GM21619 (cell line): ENCODE data around the gene LOXL1.
"Not testable (repeated sequence)": the region's sequence is repeated elsewhere in the genome, so short reads cannot be mapped to it uniquely, and the experiment has no call there.

Experiments
- ATAC-seq: cut with Tn5 transposase; IDR thresholded peaks from one replicate; pipeline ENCODE4 v1.9.1; 2021; ENCODE audit not compliant: unreplicated experiment

LOXL1 gene

GRCh38 chr15:73952171-73952912 lies 26.1 kb downstream of the LOXL1 start:
- no peak for ATAC-seq

- no peak for ATAC-seq
These were observed 26.9 kb downstream of the LOXL1 start for GRCh38 chr15:73952913-73953750.

- ATAC-seq: no peak
These were observed 28.2 kb downstream of the LOXL1 start for GRCh38 chr15:73954188-73955145.

- no peak for ATAC-seq
These were observed 29.1 kb downstream of the LOXL1 start for GRCh38 chr15:73955326-73955725.

DNA sequence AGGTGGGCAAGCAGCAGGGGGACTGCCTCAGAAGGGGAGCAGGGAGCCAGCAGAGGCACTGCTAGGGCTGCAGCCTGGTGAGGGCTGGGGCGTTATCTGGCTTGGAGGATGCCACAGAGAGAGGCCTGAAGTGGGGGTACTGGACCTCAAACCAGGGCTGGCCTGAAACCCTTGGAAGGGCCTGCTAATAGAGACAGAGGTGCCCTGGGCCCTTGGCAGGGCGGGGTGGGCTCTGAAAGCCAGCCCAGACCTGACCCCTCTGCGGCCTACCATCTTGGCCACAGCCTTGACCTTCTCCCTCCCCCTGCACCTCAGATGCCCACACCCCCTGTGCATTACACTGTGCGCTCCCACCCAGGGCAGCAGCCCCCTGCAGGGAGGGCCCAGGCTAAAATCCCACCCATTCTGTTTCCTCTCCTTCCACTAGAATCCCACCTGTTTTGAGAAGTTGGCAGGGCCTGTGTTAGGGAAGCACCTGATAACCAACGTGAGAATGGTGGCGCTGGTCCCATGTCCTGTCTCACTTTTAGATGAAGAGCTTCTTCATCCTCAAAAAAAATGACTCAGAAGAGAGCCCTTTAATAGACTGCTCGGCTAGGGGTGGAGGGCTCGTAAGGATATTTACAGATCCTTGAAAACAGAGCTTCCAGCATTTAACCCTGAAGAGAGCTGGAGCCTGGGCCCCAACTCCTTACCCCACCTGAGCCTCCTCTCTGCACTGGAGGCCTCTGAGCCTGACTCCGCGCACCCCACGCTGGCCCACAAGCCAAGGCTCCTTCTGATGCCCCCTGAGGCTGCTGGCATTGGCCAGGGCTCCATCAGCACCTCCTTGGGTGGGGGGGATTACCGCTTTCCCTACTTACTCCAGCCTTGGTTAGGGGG lies 29.8 kb downstream of the LOXL1 start:
- no peak for ATAC-seq

GRCh38 chr15:73956743-73957135 lies 30.5 kb downstream of the LOXL1 start:
- no peak for ATAC-seq

DNA sequence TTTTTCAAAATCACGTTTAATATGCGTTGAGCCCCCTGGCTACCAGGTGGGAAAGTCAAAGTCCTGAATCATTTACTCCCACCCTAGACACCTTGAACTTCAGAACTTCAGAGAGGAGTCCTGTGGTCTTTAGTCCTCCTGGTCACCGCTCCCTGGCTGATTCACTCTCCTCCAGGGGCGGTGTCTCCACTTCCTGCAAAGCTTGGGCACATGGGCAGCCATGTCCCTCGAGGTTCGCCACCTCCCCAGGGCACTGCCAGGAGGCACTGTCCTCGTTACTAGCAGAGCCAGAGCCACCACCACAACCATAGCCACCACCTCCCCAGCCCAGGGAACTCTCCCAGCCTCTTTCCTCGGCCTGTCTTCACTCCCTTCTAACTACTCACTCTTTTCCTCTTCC lies 31.0 kb downstream of the LOXL1 start:
- ATAC-seq: no peak

GRCh38 chr15:73957785-73958184 lies 31.5 kb downstream of the LOXL1 start:
- no peak for ATAC-seq

DNA sequence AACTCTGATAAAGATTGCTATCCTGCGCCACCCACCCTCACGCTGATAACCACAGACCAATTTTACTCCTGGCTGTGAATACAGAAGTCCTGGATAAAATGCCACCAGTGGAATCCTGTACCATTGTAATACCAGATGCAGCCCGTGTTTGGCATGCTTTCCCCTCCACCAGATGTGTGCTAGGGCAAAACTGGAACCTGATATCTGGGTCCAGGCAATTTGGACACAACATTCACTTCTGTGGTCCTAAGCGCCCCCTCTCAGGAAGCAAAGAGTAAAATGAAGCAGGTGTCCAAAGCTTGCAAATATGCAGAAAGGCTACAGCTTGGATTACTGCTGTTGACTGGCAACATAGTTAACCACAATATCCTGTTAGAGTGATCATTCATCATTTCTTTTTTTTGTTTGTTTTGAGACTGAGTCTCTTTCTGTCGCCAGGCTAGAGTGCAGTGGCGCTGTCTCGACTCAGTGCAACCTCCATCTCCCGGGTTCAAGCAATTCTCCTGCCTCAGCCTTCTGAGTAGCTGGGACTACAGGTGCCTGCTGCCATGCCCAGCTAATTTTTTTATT lies 32.8 kb downstream of the LOXL1 start:
- ATAC-seq: peak; percentile 54

GRCh38 chr15:73959801-73960200 lies 33.5 kb downstream of the LOXL1 start:
- ATAC-seq: no peak

DNA sequence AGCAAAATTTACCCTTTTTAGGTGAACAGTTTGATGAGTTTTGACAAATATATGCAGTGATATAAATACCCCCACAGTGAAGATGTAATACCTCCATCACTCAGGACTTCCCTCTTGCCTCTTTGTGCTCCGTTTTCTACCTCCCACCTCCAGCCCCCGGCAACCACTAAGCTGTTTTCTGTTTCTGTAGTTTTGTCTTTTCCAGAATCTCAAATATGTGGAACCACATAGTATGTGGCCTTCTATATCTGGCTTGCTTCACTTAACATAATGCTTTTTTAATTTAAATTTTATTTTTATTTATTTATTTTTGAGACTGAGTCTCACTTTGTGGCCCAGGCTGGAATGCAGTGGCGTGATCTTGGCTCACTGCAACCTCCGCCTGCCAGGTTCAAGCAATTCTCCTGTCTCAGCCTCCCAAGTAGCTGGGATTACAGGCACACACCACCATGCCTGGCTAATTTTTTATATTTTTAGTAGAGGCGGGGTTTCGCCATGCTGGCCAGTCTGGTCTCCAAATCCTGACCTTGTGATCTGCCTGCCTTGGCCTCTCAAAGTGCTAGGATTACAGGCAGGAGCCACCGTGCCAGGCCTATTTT lies 34.3 kb downstream of the LOXL1 start:
- not testable (repeated sequence) for ATAC-seq

DNA sequence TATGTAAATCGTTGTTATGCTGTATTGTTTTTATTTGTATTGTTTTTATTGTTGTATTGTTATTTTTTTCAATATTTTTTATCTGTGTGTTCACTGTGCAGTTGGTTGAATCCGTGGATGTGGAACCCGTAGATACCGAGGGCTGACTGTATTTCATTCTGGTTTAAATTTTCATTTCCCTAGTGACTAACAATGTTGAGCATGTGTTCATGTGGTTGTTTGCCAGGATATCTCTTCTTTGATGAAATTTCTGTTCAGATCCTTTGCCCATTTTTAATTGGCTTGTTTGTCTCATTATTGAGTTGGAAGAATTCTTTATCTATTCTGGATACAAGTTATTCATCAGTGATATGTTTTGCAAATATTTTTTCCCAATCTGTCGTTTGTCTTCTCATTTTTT lies 36.2 kb downstream of the LOXL1 start:
- ATAC-seq: no peak

- peak; percentile 65 for ATAC-seq
These were observed 38.5 kb downstream of the LOXL1 start for GRCh38 chr15:73964736-73965093.

DNA sequence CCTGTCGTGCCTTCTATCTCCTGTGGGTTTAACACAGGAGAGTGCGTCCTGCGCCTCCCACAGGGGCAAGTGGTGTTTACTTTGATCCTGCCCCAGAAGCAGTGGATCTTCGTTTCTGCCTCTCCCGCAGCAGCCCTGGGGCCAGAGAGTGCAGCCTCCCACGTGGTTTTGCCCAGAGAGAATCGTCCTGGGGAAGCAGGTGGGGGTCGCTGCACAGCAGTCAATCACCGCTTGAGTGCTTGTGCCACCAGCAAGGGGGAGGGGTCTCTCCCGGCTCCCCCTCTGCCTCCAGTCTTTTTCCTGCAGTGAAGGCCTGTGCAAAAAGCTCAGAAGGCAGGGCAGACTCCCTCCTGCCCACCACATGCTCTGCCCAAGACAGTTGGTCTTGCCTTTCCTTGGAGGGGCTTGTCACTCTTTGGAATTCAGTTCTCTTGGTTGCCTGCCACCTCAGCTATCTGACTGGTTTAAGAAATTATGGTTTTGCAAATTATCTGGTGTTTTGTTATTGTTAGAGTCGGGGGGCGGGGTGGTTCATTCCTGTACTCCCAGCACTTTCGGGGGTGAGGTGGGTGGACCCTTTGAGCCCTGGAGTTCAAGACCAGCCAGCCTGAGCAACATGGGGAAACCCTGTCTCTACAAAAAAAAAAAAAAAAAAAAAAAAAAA lies 39.0 kb downstream of the LOXL1 start:
- peak; percentile 30 for ATAC-seq

DNA sequence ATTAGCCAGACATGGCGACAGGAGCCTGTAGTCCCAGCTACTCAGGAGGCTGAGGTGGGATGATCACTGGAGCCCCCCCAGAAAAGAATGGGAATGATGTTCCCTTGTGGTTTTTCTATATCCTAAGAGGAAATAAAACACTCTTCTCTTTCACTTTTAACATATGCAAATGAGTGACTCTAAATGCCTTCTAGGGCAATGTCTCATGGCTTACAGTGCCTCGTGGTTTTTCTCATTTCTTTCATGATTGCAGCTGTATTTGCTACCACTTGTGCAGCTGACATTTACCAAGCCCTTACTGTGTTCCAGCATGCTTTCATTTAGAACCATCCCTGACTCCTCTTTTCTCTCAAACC lies 39.5 kb downstream of the LOXL1 start:
- ATAC-seq: peak; percentile 54

GRCh38 chr15:73968461-73968860 lies 42.2 kb downstream of the LOXL1 start:
- no peak for ATAC-seq

DNA sequence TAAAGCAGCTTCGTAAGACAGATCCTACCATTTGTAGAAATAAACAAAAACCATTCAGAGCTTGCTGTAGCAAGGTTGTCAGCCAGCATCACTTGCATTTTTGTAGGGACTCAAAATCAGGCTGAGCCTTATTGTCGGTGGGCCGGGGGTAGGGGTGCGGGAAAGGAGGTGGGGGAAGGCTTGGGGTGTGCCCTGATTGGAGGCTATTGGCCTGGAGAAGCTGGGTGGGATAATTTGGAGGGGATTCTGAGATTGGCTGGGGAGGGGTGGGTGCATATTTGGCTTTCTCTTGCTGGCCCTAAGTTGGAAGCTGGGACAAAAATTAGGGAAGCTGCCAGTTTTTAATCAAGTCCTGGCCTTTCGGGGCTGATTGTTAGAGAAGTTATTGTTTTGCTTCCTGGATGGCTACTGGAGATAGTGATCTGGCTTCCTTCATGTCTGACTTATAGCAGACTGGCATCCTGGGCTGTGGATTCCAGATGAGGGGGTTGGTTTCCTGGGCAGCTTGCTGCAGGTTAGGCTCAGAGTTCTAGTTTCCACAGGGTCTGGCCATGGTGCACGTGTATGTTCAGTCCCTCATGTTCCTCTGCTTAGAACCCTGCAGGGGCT lies 43.0 kb downstream of the LOXL1 start:
- no peak for ATAC-seq

DNA sequence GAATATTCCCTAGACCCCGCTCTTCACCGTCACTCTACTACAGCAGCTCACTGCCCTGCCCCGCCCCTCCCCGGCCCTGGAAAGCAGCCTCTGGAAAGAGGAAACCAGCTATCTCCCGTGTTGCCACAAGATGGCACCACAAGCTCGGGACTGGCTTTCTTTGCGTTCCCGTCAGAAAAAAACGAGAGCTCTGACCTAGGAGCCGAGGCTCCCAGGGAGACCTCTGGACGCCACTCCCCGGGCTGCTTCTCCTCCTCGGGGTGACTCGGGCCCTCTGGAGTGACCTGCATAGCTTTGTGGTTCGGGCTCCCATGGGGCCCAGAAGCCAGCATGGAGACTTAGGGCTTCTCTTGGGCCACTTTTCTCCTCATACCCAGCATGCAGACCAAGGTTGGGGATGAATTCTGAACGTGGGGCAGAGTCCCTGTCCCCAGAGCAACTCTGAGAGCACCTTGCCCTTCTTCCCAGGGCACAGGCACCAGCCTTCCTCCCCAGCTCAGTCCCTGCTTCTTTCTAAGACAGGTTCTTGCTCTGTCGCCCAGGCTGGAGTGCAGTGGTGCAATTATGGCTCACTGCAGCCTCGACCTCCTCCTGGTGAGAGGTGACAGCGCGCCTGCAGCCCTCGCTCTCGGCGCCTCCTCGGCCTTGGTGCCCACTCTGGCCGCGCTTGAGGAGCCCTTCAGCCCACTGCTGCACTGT lies 46.9 kb downstream of the LOXL1 start:
- no peak for ATAC-seq
